HL-60 (cell line): Measurements from ENCODE around the gene RAB13.
"Not testable (repeated sequence)": the region's sequence is repeated elsewhere in the genome, so short reads cannot be mapped to it uniquely, and the experiment has no call there.

Source experiments
- POLR2AphosphoS5 ChIP-seq: IDR thresholded peaks from 2 replicates; pipeline ENCODE4 v1.6.1; 2012; ENCODE audit warnings: low read depth
- SPI1 ChIP-seq: IDR thresholded peaks from 2 replicates; pipeline ENCODE4 v1.6.1; 2012; ENCODE audit warnings: low read depth, mild to moderate bottlenecking, borderline replicate concordance
- TF ChIP-seq, protein P1 (sequence below): IDR thresholded peaks from one replicate; pipeline ENCODE4 v1.5.1; 2011; ENCODE audit warnings: low read length, control low read depth, inconsistent platforms; ENCODE audit not compliant: insufficient read depth
- TF ChIP-seq, protein P2 (sequence below): IDR thresholded peaks from 2 replicates; pipeline ENCODE4 v1.6.1; 2012; ENCODE audit warnings: low read depth; ENCODE audit not compliant: insufficient replicate concordance

DNA sequence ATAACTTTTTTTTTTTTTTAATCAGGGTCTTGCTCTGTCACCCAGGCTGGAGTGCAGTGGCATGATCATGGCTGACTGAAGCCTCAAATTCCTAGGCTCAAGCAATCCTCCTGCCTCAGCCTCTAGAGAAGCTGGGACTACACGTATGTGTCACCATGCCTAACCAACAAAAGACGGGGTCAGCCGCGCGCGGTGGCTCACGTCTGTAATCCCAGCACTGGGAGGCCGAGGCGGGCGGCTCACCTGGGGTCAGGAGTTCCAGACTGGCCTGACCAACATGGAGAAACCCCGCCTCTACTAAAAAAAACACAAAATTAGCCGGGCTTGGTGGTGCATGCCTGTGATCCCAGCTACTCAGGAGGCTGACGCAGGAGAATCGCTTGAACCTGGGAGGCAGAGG is 26.4 kb upstream of the RAB13 start:
- not testable (repeated sequence) for TF ChIP-seq SPI1, POLR2AphosphoS5
- TF ChIP-seq, protein P1, sequence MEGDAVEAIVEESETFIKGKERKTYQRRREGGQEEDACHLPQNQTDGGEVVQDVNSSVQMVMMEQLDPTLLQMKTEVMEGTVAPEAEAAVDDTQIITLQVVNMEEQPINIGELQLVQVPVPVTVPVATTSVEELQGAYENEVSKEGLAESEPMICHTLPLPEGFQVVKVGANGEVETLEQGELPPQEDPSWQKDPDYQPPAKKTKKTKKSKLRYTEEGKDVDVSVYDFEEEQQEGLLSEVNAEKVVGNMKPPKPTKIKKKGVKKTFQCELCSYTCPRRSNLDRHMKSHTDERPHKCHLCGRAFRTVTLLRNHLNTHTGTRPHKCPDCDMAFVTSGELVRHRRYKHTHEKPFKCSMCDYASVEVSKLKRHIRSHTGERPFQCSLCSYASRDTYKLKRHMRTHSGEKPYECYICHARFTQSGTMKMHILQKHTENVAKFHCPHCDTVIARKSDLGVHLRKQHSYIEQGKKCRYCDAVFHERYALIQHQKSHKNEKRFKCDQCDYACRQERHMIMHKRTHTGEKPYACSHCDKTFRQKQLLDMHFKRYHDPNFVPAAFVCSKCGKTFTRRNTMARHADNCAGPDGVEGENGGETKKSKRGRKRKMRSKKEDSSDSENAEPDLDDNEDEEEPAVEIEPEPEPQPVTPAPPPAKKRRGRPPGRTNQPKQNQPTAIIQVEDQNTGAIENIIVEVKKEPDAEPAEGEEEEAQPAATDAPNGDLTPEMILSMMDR, result not testable (repeated sequence)
- TF ChIP-seq, protein P2, sequence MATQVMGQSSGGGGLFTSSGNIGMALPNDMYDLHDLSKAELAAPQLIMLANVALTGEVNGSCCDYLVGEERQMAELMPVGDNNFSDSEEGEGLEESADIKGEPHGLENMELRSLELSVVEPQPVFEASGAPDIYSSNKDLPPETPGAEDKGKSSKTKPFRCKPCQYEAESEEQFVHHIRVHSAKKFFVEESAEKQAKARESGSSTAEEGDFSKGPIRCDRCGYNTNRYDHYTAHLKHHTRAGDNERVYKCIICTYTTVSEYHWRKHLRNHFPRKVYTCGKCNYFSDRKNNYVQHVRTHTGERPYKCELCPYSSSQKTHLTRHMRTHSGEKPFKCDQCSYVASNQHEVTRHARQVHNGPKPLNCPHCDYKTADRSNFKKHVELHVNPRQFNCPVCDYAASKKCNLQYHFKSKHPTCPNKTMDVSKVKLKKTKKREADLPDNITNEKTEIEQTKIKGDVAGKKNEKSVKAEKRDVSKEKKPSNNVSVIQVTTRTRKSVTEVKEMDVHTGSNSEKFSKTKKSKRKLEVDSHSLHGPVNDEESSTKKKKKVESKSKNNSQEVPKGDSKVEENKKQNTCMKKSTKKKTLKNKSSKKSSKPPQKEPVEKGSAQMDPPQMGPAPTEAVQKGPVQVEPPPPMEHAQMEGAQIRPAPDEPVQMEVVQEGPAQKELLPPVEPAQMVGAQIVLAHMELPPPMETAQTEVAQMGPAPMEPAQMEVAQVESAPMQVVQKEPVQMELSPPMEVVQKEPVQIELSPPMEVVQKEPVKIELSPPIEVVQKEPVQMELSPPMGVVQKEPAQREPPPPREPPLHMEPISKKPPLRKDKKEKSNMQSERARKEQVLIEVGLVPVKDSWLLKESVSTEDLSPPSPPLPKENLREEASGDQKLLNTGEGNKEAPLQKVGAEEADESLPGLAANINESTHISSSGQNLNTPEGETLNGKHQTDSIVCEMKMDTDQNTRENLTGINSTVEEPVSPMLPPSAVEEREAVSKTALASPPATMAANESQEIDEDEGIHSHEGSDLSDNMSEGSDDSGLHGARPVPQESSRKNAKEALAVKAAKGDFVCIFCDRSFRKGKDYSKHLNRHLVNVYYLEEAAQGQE, result not testable (repeated sequence)
